Prostate gland (tissue), 2 donors: ENCODE results near the gene PGBD2. TPM values are rescaled to one million over a fixed set of nuclear protein-coding genes. Genes with fewer than 3 reads are reported as not detected.
"Not testable (repeated sequence)": the region's sequence is repeated elsewhere in the genome, so short reads cannot be mapped to it uniquely, and the experiment has no call there.

Source experiments
- DNase-seq: peaks from one replicate; pipeline ENCODE4 v3.0.0-alpha.2; 2019; ENCODE audit warnings: low spot score
- H3K27ac ChIP-seq, 2 donors: fragments of 200-600 bp; sonication (generic); 2 replicates each; pipeline ENCODE4 v1.5.1; 2017 to 2019
- H3K27me3 ChIP-seq: fragments of 200-600 bp; sonication (generic); replicated peaks from 2 replicates; pipeline ENCODE4 v1.5.1; 2019; ENCODE audit not compliant: insufficient read depth
- H3K36me3 ChIP-seq, 2 donors: fragments of 200-600 bp; sonication (generic); 1 replicate in 1 of 2; 2 replicates in 1 of 2; pipeline versions ENCODE4 v1.5.1 to v1.8.1; 2017 to 2019
- H3K4me1 ChIP-seq: fragments of 200-600 bp; sonication (generic); replicated peaks from 2 replicates; pipeline ENCODE4 v1.5.1; 2019
- H3K4me3 ChIP-seq, 2 donors: fragments of 200-600 bp; sonication (generic); 2 replicates each; pipeline ENCODE4 v1.5.1; 2017 to 2019
- H3K9me3 ChIP-seq: fragments of 200-600 bp; sonication (generic); 2 replicates; pipeline ENCODE4 v1.5.1; 2017
- CTCF ChIP-seq, 4 experiments: fragments of 200-600 bp in 2 of 4; fragments of 450-650 bp in 2 of 4; sonication (generic) in 2 of 4; IDR thresholded peaks; 1 replicate in 3 of 4; 2 replicates in 1 of 4; pipeline ENCODE4 v1.5.1; 2016 to 2019; ENCODE audit warnings: antibody characterized with exemption in 4 of 4, mild to moderate bottlenecking in 2 of 4, moderate library complexity in 2 of 4
- POLR2A ChIP-seq: fragments of 450-650 bp; IDR thresholded peaks from one replicate; pipeline ENCODE4 v1.6.1; 2016; ENCODE audit warnings: antibody characterized with exemption, mild to moderate bottlenecking
- POLR2AphosphoS5 ChIP-seq: sonication (generic); formaldehyde crosslinking; IDR thresholded peaks from one replicate; pipeline ENCODE4 v1.6.1; 2017; ENCODE audit warnings: antibody characterized with exemption
- WGBS: methylation state at CpG from one replicate; pipeline ENCODE4 v1.1.5; 2018; 5-methylcytosine and 5-hydroxymethylcytosine counted together
- intact Hi-C: fragments of 100-400 bp; cut with DNase I; formaldehyde crosslinking; loops from one replicate; pipeline ENCODE4 v1.14.2; 2022
- total RNA-seq, 2 donors: library from RNA; depleted of rRNA; stranded (reverse); fragments of >200 nt; gene quantifications; one replicate each; pipeline ENCODE4 v1.1.0, GENCODE V29; 2016

Gene PGBD2
- total RNA-seq, 2 donors from 2014 or later = 8.6 to 12.6 TPM

- H3K4me1 ChIP-seq = no peaks in the 10 kb centered on the region
- 94% methylated on average over 5 of the region's 5 CpGs for WGBS
- no peak overlapping the region for H3K27ac ChIP-seq
- H3K36me3 ChIP-seq = no peaks in the 10 kb centered on the region
- no peaks in the 10 kb centered on the region for H3K27me3 ChIP-seq
- TF ChIP-seq CTCF (IDR thresholded peaks at IDR 0.05) (no peak), POLR2A (no peak), POLR2AphosphoS5 (no peak)
- intact Hi-C loops = no loop called here
- no peak for DNase-seq
- no peaks in the 10 kb centered on the region for H3K9me3 ChIP-seq
- H3K4me3 ChIP-seq = no peak overlapping the region
These were observed 8.9 kb downstream of the PGBD2 start for GRCh38 chr1:248914796-248915381.

- intact Hi-C loops = no loop called here
- DNase-seq = no peak
- Histone ChIP-seq H3K27ac (no peak overlapping the region), H3K36me3 (no peaks in the 10 kb centered on the region), H3K27me3 (no peaks in the 10 kb centered on the region), H3K4me3 (no peak overlapping the region), H3K4me1 (no peaks in the 10 kb centered on the region), H3K9me3 (no peaks in the 10 kb centered on the region)
- WGBS = 92% methylated on average over 8 of the region's 8 CpGs
- TF ChIP-seq CTCF (IDR thresholded peaks at IDR 0.05) (no peak), POLR2A (no peak), POLR2AphosphoS5 (no peak)
These were observed 12.1 kb downstream of the PGBD2 start for GRCh38 chr1:248918131-248918530.

- H3K27ac ChIP-seq = peak overlapping the region in 1 of 2 donors; percentile 3
- 70% methylated on average over 13 of the region's 13 CpGs for WGBS
These were observed 17.6 kb downstream of the PGBD2 start for GRCh38 chr1:248923352-248924338.

GRCh38 chr1:248924696-248925532 is 18.9 kb downstream of the PGBD2 start:
- TF ChIP-seq POLR2AphosphoS5 (no peak), CTCF (IDR thresholded peaks at IDR 0.05) (peak; percentile 27 to 58 (median 46))
- intact Hi-C loops = no loop called here
- 63% methylated on average over 10 of the region's 10 CpGs for WGBS
- Histone ChIP-seq H3K4me1 (peaks cover 2% of the 10 kb centered on the region), H3K27ac (no peak overlapping the region), H3K4me3 (no peak overlapping the region), H3K27me3 (no peaks in the 10 kb centered on the region), H3K9me3 (no peaks in the 10 kb centered on the region), H3K36me3 (no peaks in the 10 kb centered on the region)
- no peak for DNase-seq

More at GRCh38 chr1:248923352-248924338, 17.6 kb downstream of the PGBD2 start:
- DNase-seq = no peak
- no peaks in the 10 kb centered on the region for H3K27me3 ChIP-seq
- intact Hi-C loops = no loop called here
- H3K9me3 ChIP-seq = no peaks in the 10 kb centered on the region
- TF ChIP-seq CTCF (IDR thresholded peaks at IDR 0.05) (no peak), POLR2A (no peak), POLR2AphosphoS5 (no peak)
- no peaks in the 10 kb centered on the region for H3K36me3 ChIP-seq
- peaks cover 2% of the 10 kb centered on the region for H3K4me1 ChIP-seq
- no peak overlapping the region for H3K4me3 ChIP-seq

GRCh38 chr1:248925859-248926258 is 19.8 kb downstream of the PGBD2 start:
- H3K4me3 ChIP-seq, H3K27ac ChIP-seq, H3K9me3 ChIP-seq, H3K27me3 ChIP-seq, intact Hi-C loops, H3K4me1 ChIP-seq, H3K36me3 ChIP-seq, DNase-seq: not testable (repeated sequence)
- WGBS = 79% methylated on average over 4 of the region's 4 CpGs
